Mesendoderm (in vitro differentiated cells): Measurements from ENCODE around the gene EXOSC2.
A peak's percentile ranks its signal among the peaks of the same experiment; 100 is the strongest.

ENCODE experiments used
- DNase-seq: peaks from one replicate; pipeline ENCODE4 v3.0.0; 2013
- H2AK5ac ChIP-seq: 2 replicates; pipeline ENCODE4 v1.6.1; 2013; ENCODE audit warnings: low read length, inconsistent platforms
- H2BK120ac ChIP-seq: 2 replicates; pipeline ENCODE4 v1.6.1; 2013; ENCODE audit warnings: low read depth, mild to moderate bottlenecking, low read length, moderate library complexity, mixed read lengths
- H2BK15ac ChIP-seq: replicated peaks from 2 replicates; pipeline ENCODE4 v1.6.1; 2013; ENCODE audit warnings: low read depth, mild to moderate bottlenecking, moderate library complexity
- H2BK5ac ChIP-seq: 2 replicates; pipeline ENCODE4 v1.6.1; 2013; ENCODE audit warnings: low read length, inconsistent platforms
- H3K18ac ChIP-seq: 2 replicates; pipeline ENCODE4 v1.6.1; 2013; ENCODE audit warnings: mild to moderate bottlenecking, low read length, mixed read lengths
- H3K23ac ChIP-seq: one replicate; pipeline ENCODE4 v1.6.1; 2013; ENCODE audit warnings: low read length
- H3K27ac ChIP-seq: 2 replicates; pipeline ENCODE4 v1.5.1; 2013; ENCODE audit warnings: low read depth, mild to moderate bottlenecking, inconsistent platforms, low read length, moderate library complexity
- H3K27me3 ChIP-seq: 2 replicates; pipeline ENCODE4 v1.6.1; 2013; ENCODE audit warnings: low read length, control low read depth, mild to moderate bottlenecking, inconsistent platforms; ENCODE audit not compliant: insufficient read depth, poor library complexity
- H3K36me3 ChIP-seq: 2 replicates; pipeline ENCODE4 v1.6.1; 2013; ENCODE audit warnings: low read length, inconsistent platforms; ENCODE audit not compliant: control insufficient read depth, insufficient read depth
- H3K4ac ChIP-seq: one replicate; pipeline ENCODE4 v1.6.1; 2013; ENCODE audit warnings: low read depth, mild to moderate bottlenecking, low read length, moderate library complexity
- H3K4me1 ChIP-seq: 2 replicates; pipeline ENCODE4 v1.6.1; 2013; ENCODE audit warnings: low read depth, low read length, inconsistent platforms; ENCODE audit not compliant: control insufficient read depth
- H3K4me2 ChIP-seq: 2 replicates; pipeline ENCODE4 v1.6.1; 2013; ENCODE audit warnings: low read length
- H3K4me3 ChIP-seq: 2 replicates; pipeline ENCODE4 v1.5.1; 2013; ENCODE audit warnings: mild to moderate bottlenecking, low read length
- H3K56ac ChIP-seq: one replicate; pipeline ENCODE4 v1.6.1; 2013; ENCODE audit warnings: low read length
- H3K79me1 ChIP-seq: 2 replicates; pipeline ENCODE4 v1.6.1; 2013; ENCODE audit warnings: low read length, inconsistent platforms
- H3K79me2 ChIP-seq: 2 replicates; pipeline ENCODE4 v1.6.1; 2013; ENCODE audit warnings: mild to moderate bottlenecking, low read length; ENCODE audit not compliant: control insufficient read depth, insufficient read depth
- H3K9ac ChIP-seq: 2 replicates; pipeline ENCODE4 v1.6.1; 2013; ENCODE audit warnings: low read length, inconsistent platforms
- H4K5ac ChIP-seq: one replicate; pipeline ENCODE4 v1.6.1; 2013; ENCODE audit warnings: low read length
- H4K8ac ChIP-seq: one replicate; pipeline ENCODE4 v1.6.1; 2013; ENCODE audit warnings: low read depth, mild to moderate bottlenecking, control low read depth, low read length, moderate library complexity
- WGBS: extraction: QIAGEN DNeasy Blood & Tissue Kit; methylation state at CpG from one replicate; pipeline ENCODE4 v1.1.7; 2013; ENCODE audit warnings: low lambda C conversion rate, missing lambda C conversion rate; ENCODE audit not compliant: insufficient coverage; ENCODE audit errors: extremely low coverage; 5-methylcytosine and 5-hydroxymethylcytosine counted together

Gene EXOSC2

DNA sequence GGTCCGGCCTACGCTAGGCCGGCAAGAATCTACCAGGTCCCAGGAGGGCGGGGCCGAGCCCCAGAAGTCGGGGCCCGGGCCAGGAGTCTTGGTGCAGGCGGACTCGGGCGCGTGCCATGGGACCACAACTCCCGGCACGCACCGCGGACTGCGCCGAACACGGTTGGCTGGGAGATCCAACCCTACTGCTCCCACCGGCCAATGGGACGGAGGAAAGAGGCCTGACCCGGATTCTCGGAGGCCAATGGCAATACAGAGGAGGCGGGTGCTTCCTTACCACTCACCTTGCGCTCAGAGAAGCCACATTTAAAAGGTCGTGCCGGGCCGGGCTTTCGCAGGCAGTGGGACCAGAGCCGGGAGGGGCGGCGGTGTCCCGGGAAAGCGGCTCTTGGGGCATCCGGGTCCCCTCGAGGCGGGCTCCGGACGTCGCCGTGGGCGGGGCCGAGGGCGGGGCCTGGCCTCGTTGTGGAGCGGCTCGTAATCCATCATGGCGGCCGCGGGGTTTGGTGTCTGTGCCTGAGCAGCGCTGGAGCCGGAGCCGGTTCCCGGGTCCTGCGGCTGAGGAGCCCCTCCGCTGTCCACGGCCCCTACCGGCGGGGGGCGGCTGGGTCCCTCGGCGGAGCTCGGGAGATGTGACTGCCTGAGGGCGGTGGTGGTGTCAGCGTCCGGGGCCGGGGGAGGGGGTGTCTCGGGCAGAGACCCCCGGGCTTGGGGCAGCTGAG is 19.1 kb downstream of the EXOSC2 start:
- Histone ChIP-seq H4K8ac (no peak overlapping the region), H2BK5ac (no peak overlapping the region), H3K79me2 (peaks cover 26% of the 10 kb centered on the region), H3K4me2 (peak overlapping the region; percentile 74), H2AK5ac (no peak overlapping the region), H3K4ac (no peak overlapping the region), H2BK15ac (no peak overlapping the region), H4K5ac (no peak overlapping the region), H3K18ac (peak overlapping the region; percentile 70), H3K9ac (peak overlapping the region; percentile 86), H3K27ac (peak overlapping the region; percentile 99), H3K4me3 (peak overlapping the region; percentile 67), H3K23ac (no peak overlapping the region), H2BK120ac (no peak overlapping the region), H3K4me1 (peaks cover 4% of the 10 kb centered on the region), H3K79me1 (peaks cover 6% of the 10 kb centered on the region), H3K27me3 (no peaks in the 10 kb centered on the region), H3K36me3 (no peaks in the 10 kb centered on the region), H3K56ac (peak overlapping the region; percentile 91)
- no CpG with 5 or more reads among the region's 68 CpGs for whole genome bisulfite sequencing
- peak; percentile 99 for DNase-seq

DNA sequence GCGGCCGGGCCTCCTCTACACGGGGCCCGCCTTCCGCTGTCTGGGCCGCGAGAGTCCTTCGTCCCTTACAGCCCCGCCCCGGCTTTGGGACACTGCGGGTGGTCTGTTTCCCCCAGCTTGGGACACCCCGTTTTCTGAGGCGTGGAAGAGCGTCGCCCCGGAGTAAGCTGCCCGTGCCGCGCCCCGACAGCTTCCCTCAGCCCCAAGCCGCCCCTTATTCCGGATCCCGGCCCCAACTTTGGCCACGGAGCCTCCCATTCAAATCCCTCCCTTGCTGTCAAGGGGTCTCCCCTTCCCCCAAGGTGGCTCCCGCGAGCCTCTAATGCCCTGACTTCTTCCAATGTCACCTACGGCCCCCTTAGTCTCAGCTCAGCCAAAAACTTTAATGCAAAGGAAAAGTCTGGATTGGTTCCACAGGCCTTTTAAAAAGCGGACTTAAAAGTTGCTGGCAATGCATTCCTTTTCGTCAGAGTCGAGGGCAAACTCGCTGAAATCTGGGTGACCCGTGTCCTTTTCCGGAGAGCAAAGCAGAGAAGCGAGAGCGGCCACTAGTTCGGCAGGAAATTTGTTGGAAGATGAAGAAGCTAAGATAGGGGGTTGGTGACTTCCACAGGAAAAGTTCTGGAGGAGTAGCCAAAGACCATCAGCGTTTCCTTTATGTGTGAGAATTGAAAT is 19.8 kb downstream of the EXOSC2 start:
- no peak overlapping the region for H3K23ac ChIP-seq
- peak overlapping the region; percentile 61 for H3K18ac ChIP-seq
- peak overlapping the region; percentile 86 for H3K9ac ChIP-seq
- H4K5ac ChIP-seq, result no peak overlapping the region
- H3K36me3 ChIP-seq, result no peaks in the 10 kb centered on the region
- peak overlapping the region; percentile 91 for H3K56ac ChIP-seq
- H2BK120ac ChIP-seq, result no peak overlapping the region
- no peak overlapping the region for H4K8ac ChIP-seq
- WGBS, result no CpG with 5 or more reads among the region's 37 CpGs
- peak overlapping the region; percentile 99 for H3K27ac ChIP-seq
- H3K4me2 ChIP-seq, result peak overlapping the region; percentile 74
- peak; percentile 56 for DNase-seq
- peaks cover 27% of the 10 kb centered on the region for H3K79me2 ChIP-seq
- H3K4ac ChIP-seq, result no peak overlapping the region
- H2BK15ac ChIP-seq, result no peak overlapping the region
- peaks cover 6% of the 10 kb centered on the region for H3K79me1 ChIP-seq
- peak overlapping the region; percentile 67 for H3K4me3 ChIP-seq
- no peaks in the 10 kb centered on the region for H3K27me3 ChIP-seq
- H2AK5ac ChIP-seq, result no peak overlapping the region
- H2BK5ac ChIP-seq, result no peak overlapping the region
- peaks cover 4% of the 10 kb centered on the region for H3K4me1 ChIP-seq

- no peak overlapping the region for H2AK5ac ChIP-seq
- no peak overlapping the region for H2BK120ac ChIP-seq
- no peak for DNase-seq
These were observed 21.1 kb downstream of the EXOSC2 start for GRCh38 chr9:130714586-130715110.

GRCh38 chr9:130715270-130715669 is 21.7 kb downstream of the EXOSC2 start:
- Histone ChIP-seq H3K18ac (no peak overlapping the region), H3K23ac (no peak overlapping the region), H3K4me2 (peak overlapping the region; percentile 74), H3K4me1 (peaks cover 4% of the 10 kb centered on the region), H3K9ac (peak overlapping the region; percentile 86), H3K27ac (no peak overlapping the region), H4K5ac (no peak overlapping the region), H2BK5ac (no peak overlapping the region), H2BK15ac (no peak overlapping the region), H3K27me3 (no peaks in the 10 kb centered on the region), H3K4me3 (no peak overlapping the region), H3K56ac (no peak overlapping the region), H4K8ac (no peak overlapping the region), H3K36me3 (no peaks in the 10 kb centered on the region), H3K79me2 (peaks cover 34% of the 10 kb centered on the region), H3K79me1 (peaks cover 10% of the 10 kb centered on the region), H2AK5ac (no peak overlapping the region), H3K4ac (no peak overlapping the region), H2BK120ac (no peak overlapping the region)
- DNase-seq, result no peak
- no CpG with 5 or more reads among the region's 3 CpGs for WGBS

More at GRCh38 chr9:130714586-130715110, 21.1 kb downstream of the EXOSC2 start:
- Histone ChIP-seq H3K9ac (peak overlapping the region; percentile 86), H3K4me2 (peak overlapping the region; percentile 74), H3K27ac (no peak overlapping the region), H2BK5ac (no peak overlapping the region), H4K5ac (no peak overlapping the region), H3K56ac (peak overlapping the region; percentile 46), H3K4me3 (peak overlapping the region; percentile 11), H3K4me1 (peaks cover 4% of the 10 kb centered on the region), H3K18ac (no peak overlapping the region), H3K23ac (no peak overlapping the region), H3K36me3 (no peaks in the 10 kb centered on the region), H4K8ac (no peak overlapping the region), H2BK15ac (no peak overlapping the region), H3K79me1 (peaks cover 7% of the 10 kb centered on the region), H3K27me3 (no peaks in the 10 kb centered on the region), H3K79me2 (peaks cover 31% of the 10 kb centered on the region), H3K4ac (no peak overlapping the region)
- no CpG with 5 or more reads among the region's 7 CpGs for WGBS

- Histone ChIP-seq H4K8ac (no peak overlapping the region), H3K9ac (no peak overlapping the region), H3K18ac (no peak overlapping the region), H3K79me1 (peaks cover 18% of the 10 kb centered on the region), H2BK15ac (no peak overlapping the region), H2AK5ac (no peak overlapping the region), H2BK120ac (no peak overlapping the region), H3K4me2 (no peak overlapping the region), H3K36me3 (no peaks in the 10 kb centered on the region), H3K27me3 (no peaks in the 10 kb centered on the region), H3K23ac (no peak overlapping the region), H3K79me2 (peaks cover 41% of the 10 kb centered on the region), H3K56ac (no peak overlapping the region), H3K27ac (no peak overlapping the region), H4K5ac (no peak overlapping the region), H2BK5ac (no peak overlapping the region), H3K4me3 (no peak overlapping the region), H3K4ac (no peak overlapping the region), H3K4me1 (peaks cover 4% of the 10 kb centered on the region)
- DNase-seq, result peak; percentile 67
- no CpG with 5 or more reads among the region's 3 CpGs for WGBS
These were observed 25.0 kb downstream of the EXOSC2 start for GRCh38 chr9:130718562-130718961.
